GM18868 (cell line): ENCODE measurements around the gene FAAP100.

Experiments
- ATAC-seq: cut with Tn5 transposase; IDR thresholded peaks from one replicate; pipeline ENCODE4 v1.9.1; 2021; ENCODE audit warnings: mild to moderate bottlenecking, moderate library complexity; ENCODE audit not compliant: unreplicated experiment

The FAAP100 gene

GRCh38 chr17:81527591-81528383, 24.4 kb downstream of the FAAP100 start, which contains the start of gene FSCN2:
Gene FSCN2 (plus strand): TSS chr17:81528377. CDS start chr17:81528532, 155 bp downstream.
- no peak for ATAC-seq

GRCh38 chr17:81526662-81527571, 25.2 kb downstream of the FAAP100 start:
- ATAC-seq = no peak

GRCh38 chr17:81524865-81525159, 27.3 kb downstream of the FAAP100 start:
- ATAC-seq = no peak

DNA sequence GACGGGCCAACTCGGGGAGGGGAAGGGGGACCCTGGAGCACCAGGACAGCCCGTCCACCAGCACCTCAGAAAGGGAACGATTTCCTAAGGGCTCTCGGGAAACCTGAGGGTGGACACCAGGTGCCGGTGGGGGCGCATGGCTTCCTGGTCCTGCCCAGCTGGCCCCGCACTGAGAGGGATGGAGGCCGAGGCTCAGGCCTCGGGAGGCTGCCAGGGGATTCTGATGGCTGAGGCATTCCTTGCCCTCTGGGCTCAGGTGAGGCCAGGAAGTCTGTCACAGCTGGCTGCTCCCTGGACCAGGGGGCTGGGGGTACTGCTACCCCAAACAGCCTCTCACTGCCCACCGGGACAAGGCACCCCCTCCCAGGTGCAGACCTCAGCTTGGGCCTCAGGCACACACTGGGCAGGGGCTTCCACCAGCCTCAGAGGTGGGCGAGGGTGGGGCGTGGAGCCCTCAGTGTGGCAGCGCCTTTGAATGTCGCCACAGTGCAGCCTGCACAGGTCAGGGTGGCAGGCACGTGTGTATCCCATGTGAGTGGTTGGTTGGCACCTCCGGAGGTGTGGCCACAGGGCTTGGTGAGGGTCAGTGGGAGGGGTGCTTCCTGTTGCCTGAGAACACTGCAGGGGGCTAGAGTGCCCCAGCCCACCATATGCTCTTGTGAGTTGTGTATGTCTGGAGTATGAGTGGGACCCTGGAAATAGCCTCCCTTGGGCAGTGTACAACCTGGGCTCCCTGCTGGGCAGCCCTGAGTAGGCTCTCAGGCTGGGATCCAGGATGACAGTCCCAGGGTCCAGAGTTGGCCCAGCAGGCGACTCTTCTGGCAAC, 27.9 kb downstream of the FAAP100 start:
- no peak for ATAC-seq

GRCh38 chr17:81523402-81524038, 28.6 kb downstream of the FAAP100 start:
- ATAC-seq = no peak

DNA sequence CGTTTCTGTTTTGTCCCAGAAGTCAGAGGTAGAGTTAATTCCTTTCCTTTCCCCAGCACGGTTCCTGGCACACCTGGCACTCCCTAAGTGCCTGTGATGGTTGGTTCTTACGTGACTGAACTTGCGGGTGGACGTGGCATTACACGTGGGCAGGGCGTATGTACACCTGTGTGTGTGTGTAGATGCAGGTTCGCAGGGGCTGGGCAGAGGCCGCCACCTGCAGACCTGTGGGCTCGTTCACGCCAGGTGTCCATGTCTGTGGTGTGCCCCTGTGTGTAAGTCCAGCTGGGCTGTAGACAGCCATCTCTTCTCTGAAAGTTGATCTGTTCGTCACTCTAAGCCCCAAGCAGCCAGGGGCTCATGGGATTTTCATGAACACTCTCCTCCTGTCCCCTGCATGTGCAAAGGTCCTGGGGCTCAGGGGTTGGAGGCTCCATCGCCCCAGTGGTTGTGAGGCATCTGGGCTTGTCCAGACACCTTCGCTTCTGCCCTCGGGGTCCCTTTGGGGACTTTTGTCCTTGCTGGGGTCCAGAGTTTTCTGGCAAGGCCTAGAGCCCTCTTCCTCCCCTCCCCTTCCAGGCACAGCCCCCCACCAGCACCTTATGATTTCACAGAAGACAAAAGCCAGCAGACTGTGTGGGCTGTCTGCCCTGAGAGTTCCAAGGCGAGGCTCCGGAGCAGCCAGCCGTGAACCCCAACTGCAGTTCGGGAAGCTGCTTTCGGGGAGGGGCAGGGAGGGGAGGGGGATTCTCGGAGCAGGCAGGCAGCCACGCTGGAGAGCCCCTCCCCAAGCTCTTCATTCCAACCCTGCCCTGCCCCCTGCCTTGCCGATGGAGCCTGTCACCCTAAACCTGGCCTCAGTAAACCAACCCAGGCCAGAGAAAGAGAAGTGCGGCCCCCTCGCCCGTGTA, 29.4 kb downstream of the FAAP100 start:
- no peak for ATAC-seq

GRCh38 chr17:81520021-81520901, 31.9 kb downstream of the FAAP100 start:
- no peak for ATAC-seq

GRCh38 chr17:81519284-81520020, 32.7 kb downstream of the FAAP100 start:
- no peak for ATAC-seq

- no peak for ATAC-seq
These were observed 33.3 kb downstream of the FAAP100 start for GRCh38 chr17:81518785-81519283.

- no peak for ATAC-seq
These were observed 33.9 kb downstream of the FAAP100 start for GRCh38 chr17:81518113-81518784.

- ATAC-seq = peak; percentile 35
These were observed 34.6 kb downstream of the FAAP100 start for GRCh38 chr17:81517339-81518112.

- ATAC-seq = no peak
These were observed 35.2 kb downstream of the FAAP100 start for GRCh38 chr17:81517009-81517338.

DNA sequence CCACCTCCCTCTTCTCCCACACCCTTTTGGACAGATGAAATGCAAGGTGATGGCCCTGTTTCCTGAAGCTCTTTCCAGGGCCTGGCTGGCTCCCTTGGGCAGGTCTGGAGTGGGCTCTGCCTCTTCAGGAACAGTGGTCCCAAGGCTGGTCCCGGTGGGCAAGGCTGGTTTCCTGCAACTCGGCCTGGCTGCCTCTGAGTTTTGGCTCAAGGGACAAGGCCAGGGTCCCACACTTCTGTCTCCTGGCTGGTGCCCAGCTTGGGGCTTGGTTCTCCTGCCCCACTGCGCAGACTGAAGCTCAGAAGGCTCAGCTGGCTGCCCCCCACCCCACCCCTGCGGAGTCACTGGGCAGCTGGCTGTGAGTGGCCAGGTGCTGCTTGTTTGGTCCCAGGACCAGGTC, 35.7 kb downstream of the FAAP100 start:
- no peak for ATAC-seq

GRCh38 chr17:81515530-81516041, 36.6 kb downstream of the FAAP100 start:
- no peak for ATAC-seq

DNA sequence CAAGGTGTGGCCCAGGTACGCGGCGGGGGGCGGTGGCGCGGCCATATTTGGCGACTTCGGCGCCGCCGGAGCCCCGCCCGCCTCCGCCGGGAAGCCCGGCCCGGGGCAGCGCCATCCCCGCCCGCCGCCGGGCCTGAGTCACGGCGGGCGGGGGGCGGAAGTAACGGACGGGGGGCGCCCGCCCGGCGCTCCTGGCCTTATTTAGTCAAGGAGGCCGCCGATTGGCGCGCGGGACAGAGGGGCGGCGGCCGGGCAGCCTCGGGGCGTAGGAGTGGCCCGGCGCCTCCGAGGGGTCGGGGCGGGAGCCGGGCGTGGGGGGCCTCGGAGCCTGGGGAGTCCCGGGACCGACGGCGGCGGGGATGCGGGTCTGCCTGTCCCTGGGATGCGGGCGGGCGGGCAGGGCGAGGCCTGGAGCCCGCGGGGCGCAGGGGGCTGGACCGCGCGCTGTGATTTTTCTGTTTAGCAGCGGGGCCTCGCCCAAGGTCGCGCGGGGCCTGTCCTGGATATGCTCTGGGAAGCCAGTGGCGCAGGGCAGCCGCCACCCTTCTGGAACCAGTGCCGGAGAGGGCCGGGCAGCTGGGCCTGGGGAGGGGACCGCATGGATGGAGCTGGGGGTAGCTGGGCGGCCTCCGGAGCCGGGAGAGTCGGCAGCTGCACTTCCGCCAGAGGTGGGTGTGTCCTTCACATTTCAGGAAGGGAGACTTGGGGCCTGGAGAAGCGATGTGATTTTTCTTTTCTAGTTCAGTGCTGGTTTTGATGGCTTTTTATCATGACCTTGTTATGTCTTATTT, 37.2 kb downstream of the FAAP100 start:
- peak; percentile 24 for ATAC-seq

DNA sequence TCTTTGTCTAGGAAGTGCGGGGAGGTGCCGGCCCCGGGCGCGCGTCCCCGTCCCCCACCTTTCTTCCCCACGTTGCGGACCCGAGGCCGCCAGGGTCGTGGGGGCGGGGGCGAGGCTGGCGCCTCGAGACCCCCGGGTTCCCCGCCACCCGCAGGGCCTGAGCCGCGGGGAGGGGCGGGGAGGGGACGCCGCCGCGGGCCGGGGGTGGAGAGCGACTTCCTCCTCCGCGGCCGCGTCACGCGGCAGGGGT, 37.7 kb downstream of the FAAP100 start:
- no peak for ATAC-seq
